Subcutaneous abdominal adipose tissue (tissue), 5 donors: ENCODE data around the gene GRPEL1.
A peak's percentile ranks its signal among the peaks of the same experiment; 100 is the strongest.

Experiments
- H3K27ac ChIP-seq: one replicate; pipeline ENCODE4 v1.7.0; 2013; ENCODE audit warnings: low read depth, mild to moderate bottlenecking, inconsistent platforms, low read length, moderate library complexity
- H3K27me3 ChIP-seq, 5 donors: one replicate each; pipeline ENCODE4 v1.7.0; 2013; ENCODE audit warnings: low read length in 5 of 5, inconsistent platforms in 1 of 5; ENCODE audit not compliant: control insufficient read depth in 5 of 5, insufficient read depth in 4 of 5
- H3K36me3 ChIP-seq, 5 donors: one replicate each; pipeline ENCODE4 v1.7.0; 2013; ENCODE audit warnings: low read length in 5 of 5; ENCODE audit not compliant: control insufficient read depth in 5 of 5, insufficient read depth in 5 of 5
- H3K4me1 ChIP-seq, 5 donors: one replicate each; pipeline ENCODE4 v1.7.0; 2013; ENCODE audit warnings: low read length in 5 of 5, mild to moderate bottlenecking in 3 of 5, moderate library complexity in 1 of 5; ENCODE audit not compliant: control insufficient read depth in 5 of 5, insufficient read depth in 5 of 5
- H3K4me3 ChIP-seq, 5 donors: one replicate each; pipeline ENCODE4 v1.7.0; 2013; ENCODE audit warnings: low read length in 5 of 5, low read depth in 1 of 5
- H3K9ac ChIP-seq, 5 donors: one replicate each; pipeline ENCODE4 v1.7.0; 2013; ENCODE audit warnings: low read length in 5 of 5, mild to moderate bottlenecking in 4 of 5, moderate library complexity in 3 of 5
- H3K9me3 ChIP-seq, 5 donors: one replicate each; pipeline ENCODE4 v1.7.0; 2013; ENCODE audit warnings: low read length in 5 of 5; ENCODE audit not compliant: control insufficient read depth in 5 of 5
- donor health status: healthy.
- donor health status: healthy.
- donor health status: healthy.
- donor health status: healthy.
- donor health status: healthy.

Gene GRPEL1

DNA sequence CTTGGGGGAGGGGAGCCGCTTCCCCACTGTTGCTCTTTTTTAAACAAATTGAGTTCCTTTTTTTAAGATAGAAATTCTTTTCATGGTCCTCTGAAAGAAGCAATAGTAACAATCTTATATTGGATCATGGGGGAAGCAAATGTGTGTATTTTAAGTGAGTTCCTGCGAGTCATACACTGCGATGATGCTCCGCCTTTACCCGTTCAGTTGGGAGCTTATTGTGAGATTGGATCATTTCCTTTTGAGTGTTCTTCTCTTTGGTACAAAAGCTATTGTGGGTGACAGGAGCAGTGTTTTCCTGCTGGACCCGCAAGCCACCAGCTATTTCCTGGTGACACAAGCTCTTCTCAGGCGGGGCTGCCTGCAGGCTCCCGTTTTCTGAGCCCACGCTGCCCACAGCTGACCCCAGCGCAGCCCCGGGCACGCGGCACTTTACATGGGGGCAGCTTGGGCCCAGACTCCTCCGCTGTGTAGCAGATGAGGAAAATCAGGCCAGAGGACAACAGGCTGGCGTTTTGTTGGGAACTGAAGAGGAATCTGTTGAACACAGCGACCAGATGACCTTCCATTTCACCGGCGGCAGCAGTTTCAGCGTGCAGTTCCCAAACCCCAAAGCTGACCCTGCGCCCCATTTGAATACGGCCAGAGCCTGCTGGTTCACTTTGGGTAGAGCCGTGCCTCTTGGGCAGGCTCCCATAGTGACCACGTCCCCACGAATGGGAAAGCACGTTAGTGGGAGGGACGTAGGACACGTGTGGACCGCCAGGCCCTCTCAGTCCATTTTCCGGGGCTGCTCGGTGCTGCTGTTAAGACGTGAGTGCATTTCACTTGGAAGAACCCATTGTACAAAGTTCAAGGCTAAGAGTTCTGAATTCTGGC lies 12.5 kb downstream of the GRPEL1 start:
- Histone ChIP-seq H3K4me1 (peaks cover 2 to 30% (median 18%) of the 10 kb centered on the region in 5 donors), H3K27me3 (no peaks in the 10 kb centered on the region), H3K9me3 (no peaks in the 10 kb centered on the region), H3K36me3 (peaks cover 3 to 66% (median 53%) of the 10 kb centered on the region in 5 donors), H3K9ac (no peak overlapping the region), H3K27ac (no peak overlapping the region), H3K4me3 (no peak overlapping the region)

DNA sequence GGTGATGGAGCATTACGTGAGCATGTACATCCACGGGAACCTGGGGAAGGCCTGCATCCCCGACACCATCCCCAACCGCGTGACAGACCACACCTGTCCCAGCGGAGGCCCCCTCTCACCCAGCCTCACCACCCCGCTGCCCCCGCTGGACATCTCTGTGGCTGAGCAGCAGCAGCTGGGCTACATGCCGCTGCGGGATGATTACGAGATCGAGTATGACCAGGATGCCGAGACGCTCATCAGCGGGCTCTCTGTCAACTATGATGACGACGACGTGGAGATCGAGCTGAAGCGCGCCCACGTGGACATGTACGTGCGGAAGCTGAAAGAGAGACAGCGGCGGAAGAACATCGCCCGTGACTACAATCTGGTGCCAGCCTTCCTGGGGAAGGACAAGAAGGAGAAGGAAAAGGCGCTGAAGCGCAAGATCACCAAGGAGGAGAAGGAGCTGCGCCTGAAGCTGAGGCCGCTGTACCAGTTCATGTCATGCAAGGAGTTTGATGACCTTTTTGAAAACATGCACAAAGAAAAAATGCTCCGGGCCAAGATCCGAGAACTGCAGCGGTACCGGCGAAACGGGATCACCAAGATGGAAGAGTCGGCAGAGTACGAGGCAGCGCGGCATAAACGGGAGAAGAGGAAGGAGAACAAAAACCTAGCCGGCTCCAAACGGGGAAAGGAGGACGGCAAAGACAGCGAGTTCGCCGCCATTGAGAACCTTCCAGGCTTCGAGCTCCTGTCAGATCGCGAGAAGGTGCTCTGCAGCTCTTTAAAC lies 13.6 kb downstream of the GRPEL1 start:
- Histone ChIP-seq H3K27me3 (no peaks in the 10 kb centered on the region), H3K9me3 (no peaks in the 10 kb centered on the region), H3K36me3 (peaks cover 0 to 56% (median 42%) of the 10 kb centered on the region in 5 donors), H3K27ac (no peak overlapping the region), H3K9ac (no peak overlapping the region), H3K4me3 (no peak overlapping the region), H3K4me1 (peaks cover 2 to 31% (median 18%) of the 10 kb centered on the region in 5 donors)

DNA sequence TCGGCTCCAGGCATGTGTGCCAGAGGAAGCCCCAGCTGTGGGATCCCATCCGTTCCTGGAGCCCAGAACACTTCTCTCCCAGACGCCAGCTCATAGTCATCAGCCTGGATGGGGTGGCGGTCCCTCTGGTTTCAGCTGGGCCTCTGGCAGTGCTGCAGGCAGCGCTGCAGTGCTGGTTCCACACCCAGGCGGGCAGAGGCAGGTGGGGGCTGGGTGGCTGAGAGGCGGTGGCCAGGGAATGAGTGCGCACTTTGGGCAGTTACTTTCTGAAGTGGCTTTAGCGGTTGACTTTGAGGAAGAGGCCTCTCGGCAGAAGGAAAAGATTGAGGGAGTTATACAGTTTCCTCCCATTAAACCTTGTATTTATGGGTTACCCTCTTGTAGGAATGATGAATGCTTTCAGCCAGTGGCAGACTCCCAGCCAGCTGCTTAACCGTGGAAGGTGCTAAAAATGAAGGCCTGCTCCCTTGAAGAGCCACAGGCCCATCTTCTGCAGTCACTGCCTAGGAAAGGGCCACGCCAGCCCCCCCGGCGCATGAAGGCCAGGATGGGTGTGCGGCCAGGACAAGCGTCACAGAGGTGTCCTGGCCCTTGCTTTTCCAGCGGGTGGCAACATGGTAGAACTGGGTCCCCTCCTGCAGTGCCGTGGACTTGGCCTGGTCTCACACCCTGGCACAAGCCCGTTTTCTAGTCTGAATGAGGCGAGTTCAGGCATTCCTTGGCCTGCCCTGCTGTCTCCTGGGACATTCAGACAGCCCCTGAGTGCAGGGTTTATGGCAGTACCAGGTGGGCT lies 14.7 kb downstream of the GRPEL1 start:
- no peak overlapping the region for H3K27ac ChIP-seq
- peaks cover 2 to 31% (median 18%) of the 10 kb centered on the region in 5 donors for H3K4me1 ChIP-seq
- no peaks in the 10 kb centered on the region for H3K9me3 ChIP-seq
- no peaks in the 10 kb centered on the region for H3K27me3 ChIP-seq
- H3K4me3 ChIP-seq, result no peak overlapping the region
- H3K36me3 ChIP-seq, result peaks cover 0 to 55% (median 34%) of the 10 kb centered on the region in 5 donors
- peak overlapping the region in 1 of 5 donors; percentile 16 for H3K9ac ChIP-seq

DNA sequence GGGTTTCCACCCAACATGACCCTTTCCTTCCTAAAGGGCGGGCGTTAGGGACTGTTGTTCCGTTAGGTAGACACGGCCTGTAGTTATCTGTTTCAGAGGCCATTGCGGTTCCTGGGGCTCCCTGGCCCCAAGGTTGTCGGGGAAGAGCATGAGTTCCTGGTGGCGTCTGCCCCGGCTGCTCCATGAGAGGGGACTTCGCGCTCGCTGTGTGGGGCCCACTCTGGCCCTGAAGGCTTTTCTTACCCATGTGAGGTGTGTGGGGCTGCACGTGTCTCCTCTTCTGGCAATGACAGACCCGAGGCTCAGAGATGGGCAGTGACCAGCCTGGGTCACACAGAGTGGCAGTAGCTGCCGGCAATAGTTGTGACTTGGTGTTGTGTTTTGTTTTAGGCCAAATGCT lies 15.6 kb downstream of the GRPEL1 start:
- H3K27me3 ChIP-seq, result no peaks in the 10 kb centered on the region
- no peaks in the 10 kb centered on the region for H3K9me3 ChIP-seq
- H3K4me1 ChIP-seq, result peaks cover 2 to 31% (median 18%) of the 10 kb centered on the region in 5 donors
- H3K9ac ChIP-seq, result no peak overlapping the region
- H3K36me3 ChIP-seq, result peaks cover 0 to 58% (median 34%) of the 10 kb centered on the region in 5 donors
- no peak overlapping the region for H3K4me3 ChIP-seq
- no peak overlapping the region for H3K27ac ChIP-seq

DNA sequence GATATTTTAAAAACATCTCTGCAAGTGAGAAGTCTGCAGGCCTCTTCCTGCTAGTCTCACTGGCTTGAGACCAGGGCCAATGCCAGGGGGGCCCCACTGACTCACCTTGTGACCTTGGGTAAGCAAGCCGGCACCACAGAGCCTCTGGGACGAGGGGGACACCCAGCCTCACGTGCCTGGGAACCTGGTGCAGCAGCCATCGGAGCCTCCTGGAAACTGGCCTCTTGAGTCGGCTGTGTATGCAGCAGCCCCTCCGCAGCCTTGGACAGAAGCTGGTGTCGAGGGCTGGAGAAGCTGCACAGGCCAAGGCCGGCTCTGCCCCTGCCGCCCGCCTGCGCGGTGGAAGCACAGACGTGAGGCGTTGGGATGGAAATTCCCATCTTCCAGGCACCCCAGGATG lies 16.0 kb downstream of the GRPEL1 start:
- peaks cover 0 to 55% (median 34%) of the 10 kb centered on the region in 5 donors for H3K36me3 ChIP-seq
- no peak overlapping the region for H3K27ac ChIP-seq
- no peak overlapping the region for H3K4me3 ChIP-seq
- H3K9me3 ChIP-seq, result no peaks in the 10 kb centered on the region
- peaks cover 2 to 33% (median 22%) of the 10 kb centered on the region in 5 donors for H3K4me1 ChIP-seq
- H3K9ac ChIP-seq, result no peak overlapping the region
- H3K27me3 ChIP-seq, result no peaks in the 10 kb centered on the region

DNA sequence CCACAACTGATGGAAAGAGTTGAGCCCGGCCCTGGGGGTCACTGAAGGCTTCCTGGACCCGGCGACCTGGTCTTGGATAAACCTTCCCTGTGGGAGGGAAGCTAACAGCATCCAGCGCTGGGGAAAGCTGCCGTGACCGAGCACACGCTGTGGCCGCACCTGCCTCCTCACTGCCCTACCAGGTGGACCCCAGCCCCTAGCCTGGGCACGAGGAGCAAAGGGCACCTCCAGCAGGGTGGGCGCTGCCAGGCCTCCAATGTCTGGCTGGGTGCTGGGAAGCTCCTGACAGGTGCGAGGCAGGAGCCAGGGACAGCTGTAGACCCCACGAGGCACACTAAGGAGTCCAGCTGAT lies 16.7 kb downstream of the GRPEL1 start:
- H3K27ac ChIP-seq, result no peak overlapping the region
- H3K9me3 ChIP-seq, result no peaks in the 10 kb centered on the region
- H3K9ac ChIP-seq, result no peak overlapping the region
- H3K4me1 ChIP-seq, result peaks cover 3 to 41% (median 30%) of the 10 kb centered on the region in 5 donors
- no peak overlapping the region for H3K4me3 ChIP-seq
- no peaks in the 10 kb centered on the region for H3K27me3 ChIP-seq
- H3K36me3 ChIP-seq, result peaks cover 0 to 47% (median 27%) of the 10 kb centered on the region in 5 donors

DNA sequence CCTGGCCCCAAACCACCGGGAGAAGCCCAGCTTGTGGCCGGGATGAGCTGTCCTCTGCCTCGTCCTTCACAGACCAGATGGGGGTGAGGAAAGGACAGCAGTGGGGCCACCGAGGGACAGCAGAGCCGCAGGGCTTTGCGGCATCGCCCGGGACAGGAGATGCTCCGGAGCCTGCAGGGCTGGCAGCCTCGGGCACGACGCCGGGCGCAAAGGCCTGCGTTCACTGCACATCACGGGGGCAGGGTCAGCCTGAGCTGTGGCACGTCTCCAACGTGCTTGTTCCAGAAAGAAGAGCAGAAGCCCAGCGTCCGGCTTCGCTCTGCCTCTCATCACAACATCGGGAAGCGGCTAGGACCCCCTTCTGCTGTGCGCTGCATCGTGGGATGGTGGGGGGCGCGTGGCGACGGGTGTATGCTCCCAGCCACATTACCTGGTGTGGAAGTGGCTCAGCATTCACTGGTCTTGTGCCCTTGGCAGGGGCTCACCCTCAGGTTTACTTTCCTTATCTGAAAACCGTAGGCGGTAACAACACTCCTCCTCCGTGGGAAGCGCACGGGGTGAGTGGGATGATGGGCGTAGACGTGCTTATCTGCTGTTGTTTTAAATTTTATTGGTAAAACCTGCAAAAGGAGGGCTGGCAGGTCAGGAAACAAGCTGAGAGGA lies 17.3 kb downstream of the GRPEL1 start:
- no peak overlapping the region for H3K4me3 ChIP-seq
- no peaks in the 10 kb centered on the region for H3K9me3 ChIP-seq
- H3K4me1 ChIP-seq, result peaks cover 3 to 46% (median 35%) of the 10 kb centered on the region in 5 donors
- H3K27me3 ChIP-seq, result no peaks in the 10 kb centered on the region
- no peak overlapping the region for H3K27ac ChIP-seq
- peaks cover 0 to 42% (median 22%) of the 10 kb centered on the region in 5 donors for H3K36me3 ChIP-seq
- no peak overlapping the region for H3K9ac ChIP-seq

DNA sequence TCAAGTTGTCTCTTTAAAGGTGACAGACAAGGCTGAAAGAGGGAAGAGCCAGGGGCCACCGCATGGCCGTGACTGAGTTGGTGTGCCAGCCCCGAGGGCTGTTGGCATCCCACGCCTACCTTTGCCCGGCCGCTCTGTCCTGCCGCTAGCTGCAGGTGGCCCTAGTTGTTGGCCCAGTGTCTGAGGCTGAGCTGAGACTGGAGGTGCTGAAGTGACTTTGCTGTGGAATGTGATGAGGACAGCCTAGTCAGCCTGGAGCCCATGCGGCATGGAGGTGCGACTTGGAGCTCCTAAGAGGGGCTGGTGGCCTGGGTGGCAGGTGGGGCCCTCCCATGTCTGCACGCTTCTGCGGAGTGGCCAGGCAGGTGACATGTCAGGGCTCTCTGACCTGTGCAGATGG lies 18.1 kb downstream of the GRPEL1 start:
- H3K4me1 ChIP-seq, result peaks cover 3 to 54% (median 43%) of the 10 kb centered on the region in 5 donors
- no peaks in the 10 kb centered on the region for H3K27me3 ChIP-seq
- H3K4me3 ChIP-seq, result no peak overlapping the region
- no peak overlapping the region for H3K27ac ChIP-seq
- no peaks in the 10 kb centered on the region for H3K9me3 ChIP-seq
- H3K9ac ChIP-seq, result no peak overlapping the region
- peaks cover 0 to 33% (median 14%) of the 10 kb centered on the region in 5 donors for H3K36me3 ChIP-seq

DNA sequence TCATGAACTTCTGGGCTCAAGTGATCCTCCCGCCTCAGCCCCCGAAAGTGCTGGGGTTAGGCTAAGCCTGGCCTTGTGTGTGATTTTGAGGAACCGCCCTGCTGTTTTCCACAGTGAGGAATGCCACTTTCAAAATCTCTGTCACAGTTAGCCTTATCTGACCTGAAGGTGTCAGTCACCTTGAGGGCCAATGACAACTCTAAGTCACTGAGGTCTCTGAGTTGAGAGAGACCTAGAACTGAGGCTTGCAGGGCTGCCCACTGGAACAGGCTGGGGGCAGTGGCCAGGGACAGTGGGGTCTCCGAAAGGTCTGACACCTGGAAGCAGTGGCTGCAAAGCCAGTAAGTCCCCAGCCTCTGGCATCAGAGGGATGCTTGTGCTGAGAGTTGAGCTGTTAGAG lies 18.6 kb downstream of the GRPEL1 start:
- H3K9me3 ChIP-seq, result no peaks in the 10 kb centered on the region
- peaks cover 5 to 59% (median 48%) of the 10 kb centered on the region in 5 donors for H3K4me1 ChIP-seq
- H3K9ac ChIP-seq, result no peak overlapping the region
- no peak overlapping the region for H3K27ac ChIP-seq
- no peaks in the 10 kb centered on the region for H3K27me3 ChIP-seq
- peaks cover 0 to 29% (median 9%) of the 10 kb centered on the region in 5 donors for H3K36me3 ChIP-seq
- H3K4me3 ChIP-seq, result no peak overlapping the region
